H1 (cell line): ENCODE measurements around the gene CBARP. TPM values are rescaled to one million over a fixed set of nuclear protein-coding genes. Genes with fewer than 3 reads are reported as not detected.

ENCODE experiments used
- CTCF ChIA-PET: fragments of 300-600 bp; sonication (Branson Sonifier 250); formaldehyde crosslinking; loops from one replicate; lab custom pipeline; 2021; ENCODE audit not compliant: partially characterized antibody; lab: Charles Lee
- POLR2A ChIA-PET: fragments of 300-600 bp; sonication (Branson Sonifier 250); formaldehyde crosslinking; loops from one replicate; lab custom pipeline; 2021; ENCODE audit warnings: inconsistent platforms; ENCODE audit not compliant: partially characterized antibody; lab: Charles Lee
- DNase-seq, 2 experiments: peaks; one replicate each; pipeline versions ENCODE4 v3.0.0 to v3.0.0-alpha.2; 2010 to 2022; ENCODE audit warnings: low spot score in 2 of 2, low read depth in 1 of 2, mixed read lengths in 1 of 2
- FAIRE-seq: peaks from 2 replicates; lab custom pipeline; 2011; peaks lifted over from hg19 to GRCh38; lab: Jason Lieb, UNC
- H2AFZ ChIP-seq: 2 replicates; pipeline ENCODE4 v1.8.1; 2012; ENCODE audit warnings: low read length, inconsistent platforms
- H2AK5ac ChIP-seq: 2 replicates; pipeline ENCODE4 v1.6.1; 2013; ENCODE audit warnings: low read depth, low read length
- H2BK120ac ChIP-seq: replicated peaks from 2 replicates; pipeline ENCODE3; 2013; ENCODE audit warnings: low read depth, low read length, inconsistent platforms
- H2BK12ac ChIP-seq: 2 replicates; pipeline ENCODE4 v1.6.1; 2013; ENCODE audit warnings: low read depth, low read length
- H2BK15ac ChIP-seq: 2 replicates; pipeline ENCODE4 v1.6.1; 2013; ENCODE audit warnings: low read length
- H2BK20ac ChIP-seq: 2 replicates; pipeline ENCODE4 v1.6.1; 2013; ENCODE audit warnings: low read length
- H2BK5ac ChIP-seq: 2 replicates; pipeline ENCODE4 v1.6.1; 2013; ENCODE audit warnings: low read depth, low read length
- H3K14ac ChIP-seq: 2 replicates; pipeline ENCODE4 v1.6.1; 2013; ENCODE audit warnings: inconsistent platforms; ENCODE audit not compliant: insufficient read length
- H3K18ac ChIP-seq: 2 replicates; pipeline ENCODE4 v1.6.1; 2013; ENCODE audit warnings: low read length; ENCODE audit errors: extremely low read depth
- H3K23ac ChIP-seq: 2 replicates; pipeline ENCODE4 v1.6.1; 2013; ENCODE audit warnings: inconsistent platforms; ENCODE audit not compliant: insufficient read length
- H3K23me2 ChIP-seq: 2 replicates; pipeline ENCODE4 v1.6.1; 2013; ENCODE audit warnings: low read depth, low read length
- H3K27ac ChIP-seq: 2 replicates; pipeline ENCODE4 v1.6.1; 2011; ENCODE audit warnings: low read depth, low read length, inconsistent platforms
- H3K27me3 ChIP-seq, 4 experiments: replicated peaks in 1 of 4; 1 replicate in 1 of 4; 2 replicates in 3 of 4; pipeline versions ENCODE4 v1.6.1 to v1.8.1; 2011 to 2013; ENCODE audit warnings: low read length in 3 of 4, mild to moderate bottlenecking in 3 of 4, inconsistent platforms in 2 of 4, mixed read lengths in 2 of 4, moderate library complexity in 1 of 4; ENCODE audit not compliant: control insufficient read depth in 3 of 4, insufficient read depth in 3 of 4; ENCODE audit errors: extremely low read depth in 1 of 4
- H3K36me3 ChIP-seq, 4 experiments: 2 replicates each; pipeline versions ENCODE4 v1.6.1 to v1.8.1; 2011 to 2013; ENCODE audit warnings: mild to moderate bottlenecking in 4 of 4, low read length in 3 of 4, moderate library complexity in 2 of 4, control low read depth in 1 of 4, inconsistent platforms in 1 of 4; ENCODE audit not compliant: insufficient read depth in 4 of 4, control insufficient read depth in 2 of 4
- H3K4ac ChIP-seq: replicated peaks from 2 replicates; pipeline ENCODE3; 2013; ENCODE audit warnings: low read length, low read depth, mixed read lengths, inconsistent platforms; ENCODE audit not compliant: insufficient read length
- H3K4me1 ChIP-seq, 4 experiments: replicated peaks in 1 of 4; 1 replicate in 1 of 4; 2 replicates in 3 of 4; pipeline versions ENCODE4 v1.6.1 to v1.8.1; 2011 to 2013; ENCODE audit warnings: low read length in 3 of 4, inconsistent platforms in 2 of 4, mixed read lengths in 1 of 4; ENCODE audit not compliant: insufficient read depth in 4 of 4, control insufficient read depth in 3 of 4
- H3K4me2 ChIP-seq, 2 experiments: 2 replicates each; pipeline versions ENCODE4 v1.6.1 to v1.8.1; 2011 to 2013; ENCODE audit warnings: low read depth in 2 of 2, low read length in 2 of 2, control low read depth in 1 of 2, inconsistent platforms in 1 of 2, mild to moderate bottlenecking in 1 of 2; ENCODE audit not compliant: insufficient read depth in 1 of 2
- H3K4me3 ChIP-seq, 4 experiments: fragments of 200-600, 300-600 bp in 1 of 4; sonication (generic), shearing (Covaris generic), sonication (Bioruptor Twin) in 1 of 4; 2 replicates each; pipeline versions ENCODE4 v1.5.1 to v1.8.1; 2011 to 2016; ENCODE audit warnings: low read length in 4 of 4, low read depth in 3 of 4, control low read depth in 2 of 4, inconsistent platforms in 2 of 4, mild to moderate bottlenecking in 2 of 4, mixed read lengths in 1 of 4, moderate library complexity in 1 of 4; ENCODE audit not compliant: insufficient read depth in 2 of 4; ENCODE audit errors: extremely low read depth in 1 of 4
- H3K56ac ChIP-seq: replicated peaks from 2 replicates; pipeline ENCODE3; 2013; ENCODE audit warnings: low read depth, mild to moderate bottlenecking, mixed read lengths, low read length, inconsistent platforms; ENCODE audit not compliant: insufficient read length
- H3K79me1 ChIP-seq: 2 replicates; pipeline ENCODE4 v1.6.1; 2013; ENCODE audit warnings: low read depth, low read length, control low read depth
- H3K79me2 ChIP-seq, 2 experiments: 2 replicates each; pipeline versions ENCODE4 v1.6.1 to v1.8.1; 2012 to 2013; ENCODE audit warnings: low read length in 2 of 2, mild to moderate bottlenecking in 2 of 2, inconsistent platforms in 1 of 2; ENCODE audit not compliant: insufficient read depth in 2 of 2, control insufficient read depth in 1 of 2
- H3K9ac ChIP-seq, 4 experiments: replicated peaks in 1 of 4; 1 replicate in 1 of 4; 2 replicates in 3 of 4; pipeline versions ENCODE4 v1.6.1 to v1.8.1; 2011 to 2013; ENCODE audit warnings: low read depth in 3 of 4, low read length in 3 of 4, control low read depth in 2 of 4, mild to moderate bottlenecking in 2 of 4, moderate library complexity in 2 of 4, inconsistent platforms in 1 of 4; ENCODE audit errors: extremely low read depth in 1 of 4
- H3K9me3 ChIP-seq, 2 experiments: 2 replicates each; pipeline versions ENCODE4 v1.6.1 to v1.8.1; 2012 to 2013; ENCODE audit warnings: mild to moderate bottlenecking in 2 of 2, moderate library complexity in 2 of 2, control low read depth in 1 of 2, inconsistent platforms in 1 of 2, low read depth in 1 of 2, low read length in 1 of 2, mixed read lengths in 1 of 2; ENCODE audit not compliant: insufficient read depth in 2 of 2
- H4K20me1 ChIP-seq, 2 experiments: replicated peaks in 1 of 2; 2 replicates each; pipeline versions ENCODE3 to v1.8.1; 2011 to 2013; ENCODE audit warnings: inconsistent platforms in 2 of 2, low read length in 2 of 2, mild to moderate bottlenecking in 1 of 2; ENCODE audit not compliant: insufficient read depth in 2 of 2, control insufficient read depth in 1 of 2
- H4K5ac ChIP-seq: 2 replicates; pipeline ENCODE4 v1.6.1; 2013; ENCODE audit warnings: low read length, low read depth, mixed read lengths, inconsistent platforms; ENCODE audit not compliant: insufficient read length
- H4K8ac ChIP-seq: 2 replicates; pipeline ENCODE4 v1.8.0; 2013; ENCODE audit warnings: mild to moderate bottlenecking, moderate library complexity, low read length, inconsistent platforms; ENCODE audit not compliant: insufficient read depth; ENCODE audit errors: extremely low read depth
- H4K91ac ChIP-seq: replicated peaks from 2 replicates; pipeline ENCODE3; 2013; ENCODE audit warnings: low read length, mixed read lengths, inconsistent platforms; ENCODE audit not compliant: insufficient read length
- BACH1 ChIP-seq: IDR thresholded peaks from 2 replicates; pipeline ENCODE4 v1.6.1; 2012; ENCODE audit warnings: low read length, improper control_type of control experiment
- CBX8 ChIP-seq: fragments of 300-800, 300-1000 bp; sonication (generic); IDR thresholded peaks from 2 replicates; pipeline ENCODE4 v1.7.1; 2016; ENCODE audit warnings: low read depth, low read length, borderline replicate concordance
- EGR1 ChIP-seq: IDR thresholded peaks from 2 replicates; pipeline ENCODE4 v1.6.1; 2011; ENCODE audit warnings: low read depth, low read length, borderline replicate concordance
- FOSL1 ChIP-seq: IDR thresholded peaks from 2 replicates; pipeline ENCODE4 v1.6.1; 2011; ENCODE audit warnings: mild to moderate bottlenecking, low read depth, low read length, moderate library complexity; ENCODE audit not compliant: insufficient read depth
- HDAC6 ChIP-seq: IDR thresholded peaks from one replicate; pipeline ENCODE4 v1.7.1; 2012; ENCODE audit warnings: low read depth, mild to moderate bottlenecking, inconsistent platforms, low read length, moderate library complexity
- POLR2AphosphoS5 ChIP-seq: IDR thresholded peaks from 2 replicates; pipeline ENCODE4 v1.6.1; 2011; ENCODE audit warnings: low read depth, low read length
- WGBS, 2 experiments: shearing (Covaris generic) in 1 of 2; methylation state at CpG; one replicate each; pipeline versions ENCODE4 v1.1.6 to v1.1.7; 2013 to 2015; ENCODE audit warnings: low lambda C conversion rate in 2 of 2, mixed read lengths in 2 of 2, inconsistent platforms in 1 of 2, low coverage in 1 of 2, missing lambda C conversion rate in 1 of 2; ENCODE audit not compliant: insufficient replicate concordance in 2 of 2, insufficient coverage in 1 of 2, insufficient read length in 1 of 2; ENCODE audit errors: extremely low coverage in 1 of 2, missing lambda C conversion rate in 1 of 2; 5-methylcytosine and 5-hydroxymethylcytosine counted together
- polyA plus RNA-seq, 7 experiments: library from polyadenylated mRNA; depleted of rRNA in 3 of 7; stranded (reverse) in 5 of 7; unstranded in 2 of 7; fragments of >200 nt in 5 of 7; fragments of 200-250 nt in 2 of 7; gene quantifications; 1 replicate in 5 of 7; 2 replicates in 1 of 7; 4 replicates in 1 of 7; pipeline versions ENCODE4 v1.2.1 to v1.2.3, GENCODE V29; 2011 to 2013; ENCODE audit warnings: missing spikeins in 2 of 7, mixed read lengths in 2 of 7
- total RNA-seq: library from RNA; stranded (reverse); fragmentation: NEBNext Ultra II Directional; extraction: Animal tissue kit (Norgen Biotek cat#: 25700); gene quantifications from 2 replicates; pipeline ENCODE4 v1.2.1, GENCODE V29; 2021
- TF ChIP-seq, protein P1 (sequence below), 3 experiments: IDR thresholded peaks; 1 replicate in 2 of 3; 2 replicates in 1 of 3; pipeline versions ENCODE4 v1.5.1 to v1.6.1; 2011; ENCODE audit warnings: low read length in 3 of 3, mild to moderate bottlenecking in 3 of 3, inconsistent platforms in 2 of 3, low read depth in 1 of 3, moderate library complexity in 1 of 3; ENCODE audit not compliant: insufficient read depth in 1 of 3; ENCODE audit errors: control extremely low read depth in 1 of 3

The CBARP gene
- total and polyA plus RNA-seq, 2 of the 8 experiments (the other 6 are each of a cell fraction or from before 2014, with no cell fraction given), result 4.9 to 14.7 TPM

DNA sequence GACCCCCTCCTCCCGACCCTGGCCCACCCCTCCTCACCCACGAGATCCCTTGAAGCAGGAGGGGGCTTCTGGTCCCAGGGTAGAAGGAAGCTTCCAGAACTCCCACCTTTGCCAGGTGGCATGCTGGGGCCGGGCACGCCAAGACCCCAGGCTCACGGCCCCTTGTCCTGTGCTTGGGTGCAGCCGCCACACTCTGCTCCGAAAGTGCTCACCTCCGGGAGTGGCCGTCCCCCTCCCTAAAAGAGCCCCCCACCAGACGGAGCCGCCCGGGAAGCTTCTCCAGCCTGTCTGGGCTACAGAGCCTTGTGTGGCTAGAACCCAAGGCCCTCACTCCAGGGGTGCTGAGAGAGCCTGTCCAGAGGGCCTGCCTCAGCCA is 46.1 kb upstream of the CBARP start:
- no peak overlapping the region for H2BK120ac ChIP-seq
- no peak overlapping the region; the same call in 1 of the 2 replicates for H3K18ac ChIP-seq
- no peak overlapping the region for H3K56ac ChIP-seq
- H3K4ac ChIP-seq, result no peak overlapping the region
- H3K23ac ChIP-seq, result no peak overlapping the region
- peaks cover 0 to 20% (median 9%) of the 10 kb centered on the region in 4 experiments; a peak in 5 of 7 replicates for H3K4me1 ChIP-seq
- peaks cover 0 to 2% (median 0%) of the 10 kb centered on the region in 4 experiments; a peak in 1 of 8 replicates for H3K36me3 ChIP-seq
- TF ChIP-seq, protein P1, sequence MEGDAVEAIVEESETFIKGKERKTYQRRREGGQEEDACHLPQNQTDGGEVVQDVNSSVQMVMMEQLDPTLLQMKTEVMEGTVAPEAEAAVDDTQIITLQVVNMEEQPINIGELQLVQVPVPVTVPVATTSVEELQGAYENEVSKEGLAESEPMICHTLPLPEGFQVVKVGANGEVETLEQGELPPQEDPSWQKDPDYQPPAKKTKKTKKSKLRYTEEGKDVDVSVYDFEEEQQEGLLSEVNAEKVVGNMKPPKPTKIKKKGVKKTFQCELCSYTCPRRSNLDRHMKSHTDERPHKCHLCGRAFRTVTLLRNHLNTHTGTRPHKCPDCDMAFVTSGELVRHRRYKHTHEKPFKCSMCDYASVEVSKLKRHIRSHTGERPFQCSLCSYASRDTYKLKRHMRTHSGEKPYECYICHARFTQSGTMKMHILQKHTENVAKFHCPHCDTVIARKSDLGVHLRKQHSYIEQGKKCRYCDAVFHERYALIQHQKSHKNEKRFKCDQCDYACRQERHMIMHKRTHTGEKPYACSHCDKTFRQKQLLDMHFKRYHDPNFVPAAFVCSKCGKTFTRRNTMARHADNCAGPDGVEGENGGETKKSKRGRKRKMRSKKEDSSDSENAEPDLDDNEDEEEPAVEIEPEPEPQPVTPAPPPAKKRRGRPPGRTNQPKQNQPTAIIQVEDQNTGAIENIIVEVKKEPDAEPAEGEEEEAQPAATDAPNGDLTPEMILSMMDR (IDR thresholded peaks at IDR 0.05; ENCODE audit: control extremely low read depth in 1 of 3, insufficient read depth in 1 of 3, low read depth in 1 of 3, low read length in 3 of 3), result no peak
- TF ChIP-seq FOSL1 (no peak), BACH1 (no peak), POLR2AphosphoS5 (no peak), CBX8 (no peak), HDAC6 (no peak), EGR1 (no peak)
- no peak overlapping the region for H2BK5ac ChIP-seq
- FAIRE-seq (no peak), DNase-seq (no peak)
- H3K79me1 ChIP-seq, result no peaks in the 10 kb centered on the region
- no peak overlapping the region for H4K8ac ChIP-seq
- H4K5ac ChIP-seq, result no peak overlapping the region
- no peak overlapping the region for H3K4me2 ChIP-seq
- peak overlapping the region; percentile 89; the same call in 1 of the 2 replicates for H2BK12ac ChIP-seq
- H3K79me2 ChIP-seq, result no peaks in the 10 kb centered on the region
- H3K27ac ChIP-seq, result no peak overlapping the region
- H3K9ac ChIP-seq, result no peak overlapping the region
- H4K91ac ChIP-seq, result no peak overlapping the region
- H3K27me3 ChIP-seq, result peaks cover 0 to 21% (median 12%) of the 10 kb centered on the region in 4 experiments; a peak in 5 of 7 replicates
- H3K14ac ChIP-seq, result no peak overlapping the region
- H2AFZ ChIP-seq, result no peak overlapping the region
- peak overlapping the region; percentile 99 for H2BK15ac ChIP-seq
- no peaks in the 10 kb centered on the region for H3K9me3 ChIP-seq
- 88% methylated on average over 12 of the region's 12 CpGs; no CpG with 5 or more reads in 1 of the 2 experiments for WGBS, 2 experiments
- POLR2A ChIA-PET, result interaction anchor here (0.9 to 3.7 kb wide), 14 partner anchors 8 to 184 kb away, joined by 3 to 35 read pairs (median 4); partner anchors contain the start of genes ATP5F1D, CIRBP and FAM174C
- peaks cover 0 to 8% of the 10 kb centered on the region in 2 experiments for H4K20me1 ChIP-seq
- no peak overlapping the region for H2AK5ac ChIP-seq
- H3K4me3 ChIP-seq, result no peak overlapping the region
- H3K23me2 ChIP-seq, result peaks cover 3% of the 10 kb centered on the region; the same call in 1 of the 2 replicates
- CTCF ChIA-PET, result interaction anchor here (0.7 to 2.3 kb wide), 10 partner anchors 27 to 188 kb away, joined by 3 to 7 read pairs (median 4); no protein-coding TSS in a partner anchor
- no peak overlapping the region for H2BK20ac ChIP-seq
